Left lung (tissue), 10 donors: ENCODE results near the gene RILPL1. TPM values are rescaled to one million over a fixed set of nuclear protein-coding genes. Genes with fewer than 3 reads are reported as not detected.
A peak's percentile ranks its signal among the peaks of the same experiment; 100 is the strongest.
"Not testable (repeated sequence)": the region's sequence is repeated elsewhere in the genome, so short reads cannot be mapped to it uniquely, and the experiment has no call there.

Experiments used
- ATAC-seq: fragments of 200-7000 bp; cut with Tn5 transposase; one replicate; pipeline ENCODE4 v1.9.1; 2020; ENCODE audit warnings: moderate library complexity
- DNase-seq, 4 donors: peaks; one replicate each; pipeline ENCODE4 v3.0.0-alpha.2; 2013 to 2020
- H3K27ac ChIP-seq, 2 donors: fragments of 200-600 bp; sonication (generic) in 1 of 2; one replicate each; pipeline versions ENCODE4 v1.5.0 to v1.8.0; 2020 to 2021
- H3K27me3 ChIP-seq, 2 donors: fragments of 200-600 bp; sonication (generic) in 1 of 2; one replicate each; pipeline versions ENCODE4 v1.5.0 to v1.8.0; 2020 to 2021
- H3K36me3 ChIP-seq, 2 donors: fragments of 200-600 bp; sonication (generic) in 1 of 2; one replicate each; pipeline versions ENCODE4 v1.5.0 to v1.8.0; 2020 to 2021
- H3K4me1 ChIP-seq, 2 donors: fragments of 200-600 bp; one replicate each; pipeline ENCODE4 v1.8.0; 2021
- H3K4me3 ChIP-seq, 2 donors: fragments of 200-600 bp; sonication (generic) in 1 of 2; one replicate each; pipeline versions ENCODE4 v1.5.0 to v1.8.0; 2020 to 2021; ENCODE audit warnings: mild to moderate bottlenecking in 1 of 2
- H3K9me3 ChIP-seq, 2 donors: fragments of 200-600 bp; sonication (generic) in 1 of 2; one replicate each; pipeline versions ENCODE4 v1.5.0 to v1.8.0; 2020 to 2021
- CTCF ChIP-seq, 2 donors: fragments of 200-600 bp; sonication (generic) in 1 of 2; IDR thresholded peaks; one replicate each; pipeline versions ENCODE4 v1.5.0 to v1.8.0; 2021; ENCODE audit warnings: antibody characterized with exemption in 2 of 2
- intact Hi-C, 2 donors: fragments of 100-400 bp; cut with DNase I; formaldehyde crosslinking; loops; one replicate each; pipeline versions ENCODE4 v1.11.2 to v1.14.2; 2022
- polyA plus RNA-seq, 6 donors: library from polyadenylated mRNA; unstranded; fragments of 120-200 nt; gene quantifications; one replicate each; pipeline ENCODE4 v1.2.1, GENCODE V29; 2013; ENCODE audit not compliant: insufficient read length in 6 of 6
- total RNA-seq, 2 donors: library from RNA; stranded (reverse); fragmentation: NEBNext Ultra II Directional; extraction: Animal tissue kit (Norgen Biotek cat#: 25700); gene quantifications; one replicate each; pipeline ENCODE4 v1.2.1, GENCODE V29; 2021
- donor health status: DM: no; HTN: yes; CAD: no.
- donor health status: DM: no; HTN: no; CAD: no.

RILPL1 gene
- total and polyA plus RNA-seq, 8 donors = 11.9 to 25.2 (median 21.6) TPM

- no peak for TF ChIP-seq CTCF (IDR thresholded peaks at IDR 0.05)
- Histone ChIP-seq H3K4me1 (peaks cover 0 to 20% of the 10 kb centered on the region in 2 donors), H3K4me3 (peak within 1 kb of the TSS; percentile 59 to 72), H3K9me3 (no peaks in the 10 kb centered on the region), H3K27ac (peak within 1 kb of the TSS; percentile 99 to 100), H3K27me3 (no peaks in the 10 kb centered on the region), H3K36me3 (peaks cover 0 to 3% of the 10 kb centered on the region in 2 donors)
- DNase-seq (peak; percentile 86 to 90 (median 90)), ATAC-seq (peak; percentile 88)
- intact Hi-C loops = no loop called here
Observed at GRCh38 chr12:123457980-123458779, 75.3 kb downstream of the RILPL1 start, which contains the start of gene SNRNP35. TSS of gene SNRNP35 (plus strand) at chr12:123458139. CDS start at chr12:123465541, 7,402 bp downstream.

GRCh38 chr12:123453165-123453564, 80.4 kb downstream of the RILPL1 start:
- no peak for ATAC-seq
- no peak for TF ChIP-seq CTCF (IDR thresholded peaks at IDR 0.05)
- Histone ChIP-seq H3K4me1 (peaks cover 0 to 12% of the 10 kb centered on the region in 2 donors), H3K36me3 (no peaks in the 10 kb centered on the region), H3K27me3 (no peaks in the 10 kb centered on the region), H3K27ac (no peak overlapping the region), H3K4me3 (no peak overlapping the region), H3K9me3 (no peaks in the 10 kb centered on the region)
- DNase-seq = peak in 1 of 4 donors; percentile 21
- intact Hi-C loops = no loop called here

GRCh38 chr12:123452276-123452550, 81.3 kb downstream of the RILPL1 start:
- not testable (repeated sequence) for H3K27me3 ChIP-seq, H3K9me3 ChIP-seq, ATAC-seq

GRCh38 chr12:123450636-123451035, 82.9 kb downstream of the RILPL1 start:
- TF ChIP-seq CTCF (IDR thresholded peaks at IDR 0.05) = no peak
- no peak for ATAC-seq
- intact Hi-C loops = no loop called here

More at GRCh38 chr12:123452276-123452550, 81.3 kb downstream of the RILPL1 start:
- DNase-seq, H3K27ac ChIP-seq, intact Hi-C loops, H3K36me3 ChIP-seq, H3K4me3 ChIP-seq: not testable (repeated sequence)
- H3K4me1 ChIP-seq = peaks cover 3 to 20% of the 10 kb centered on the region in 2 donors

GRCh38 chr12:123449856-123450255, 83.7 kb downstream of the RILPL1 start:
- Histone ChIP-seq H3K4me3 (no peak overlapping the region), H3K27ac (peak overlapping the region; percentile 76 to 88), H3K4me1 (peaks cover 15 to 43% of the 10 kb centered on the region in 2 donors), H3K9me3 (no peaks in the 10 kb centered on the region), H3K27me3 (no peaks in the 10 kb centered on the region), H3K36me3 (no peaks in the 10 kb centered on the region)
- DNase-seq (no peak), ATAC-seq (no peak)
- no peak for TF ChIP-seq CTCF (IDR thresholded peaks at IDR 0.05)
- intact Hi-C loops = no loop called here

More at GRCh38 chr12:123450636-123451035, 82.9 kb downstream of the RILPL1 start:
- H3K27me3 ChIP-seq = no peaks in the 10 kb centered on the region
- H3K4me3 ChIP-seq = no peak overlapping the region
- H3K9me3 ChIP-seq = no peaks in the 10 kb centered on the region
- H3K36me3 ChIP-seq = no peaks in the 10 kb centered on the region
- peaks cover 10 to 36% of the 10 kb centered on the region in 2 donors for H3K4me1 ChIP-seq
- no peak overlapping the region for H3K27ac ChIP-seq
- no peak for DNase-seq
